CD4-positive, alpha-beta T cell treated with Interleukin-2 at 100 ng/mL for 4 hours (primary cell): ENCODE measurements around the gene IL12B.
"Not testable (repeated sequence)": the region's sequence is repeated elsewhere in the genome, so short reads cannot be mapped to it uniquely, and the experiment has no call there.

ENCODE experiments used
- DNase-seq: peaks from one replicate; pipeline ENCODE4 v3.0.0-alpha.2; 2020; ENCODE audit warnings: low spot score

The IL12B gene

DNA sequence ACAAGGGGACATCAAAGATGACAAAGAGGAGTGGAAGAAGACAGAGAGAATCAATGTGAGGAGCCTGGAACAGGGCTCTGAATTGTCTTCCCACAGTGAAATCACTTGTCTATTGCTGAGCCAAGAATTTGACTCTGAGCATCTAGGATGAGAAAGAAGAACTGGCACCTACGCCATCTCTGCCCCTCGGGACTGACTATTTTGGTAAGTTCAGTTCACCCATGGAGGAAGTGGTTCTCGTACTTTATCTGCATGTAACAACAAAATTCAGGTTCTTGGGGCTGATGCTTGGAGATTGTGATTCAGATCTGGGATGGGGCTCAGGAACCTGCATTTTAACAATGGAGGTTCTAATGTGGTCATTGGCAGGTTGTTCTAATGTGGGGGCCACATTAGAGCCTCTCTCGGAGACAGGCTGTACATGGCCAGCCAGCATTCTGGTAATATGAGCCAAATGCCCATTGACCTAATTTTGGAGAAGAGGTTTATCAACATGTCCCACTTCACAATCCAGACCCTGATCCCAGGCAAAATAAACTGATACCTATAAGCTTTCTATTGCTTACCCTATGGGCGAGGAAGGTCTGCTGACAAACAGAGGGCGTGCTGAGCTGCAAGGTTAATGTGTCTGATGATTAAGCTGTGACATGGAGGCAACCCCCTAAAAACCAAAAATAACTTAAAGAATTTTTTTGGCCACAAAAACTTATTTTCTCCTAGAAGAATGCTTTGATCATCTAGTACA is 2.7 kb upstream of the IL12B start:
- no peak for DNase-seq

DNA sequence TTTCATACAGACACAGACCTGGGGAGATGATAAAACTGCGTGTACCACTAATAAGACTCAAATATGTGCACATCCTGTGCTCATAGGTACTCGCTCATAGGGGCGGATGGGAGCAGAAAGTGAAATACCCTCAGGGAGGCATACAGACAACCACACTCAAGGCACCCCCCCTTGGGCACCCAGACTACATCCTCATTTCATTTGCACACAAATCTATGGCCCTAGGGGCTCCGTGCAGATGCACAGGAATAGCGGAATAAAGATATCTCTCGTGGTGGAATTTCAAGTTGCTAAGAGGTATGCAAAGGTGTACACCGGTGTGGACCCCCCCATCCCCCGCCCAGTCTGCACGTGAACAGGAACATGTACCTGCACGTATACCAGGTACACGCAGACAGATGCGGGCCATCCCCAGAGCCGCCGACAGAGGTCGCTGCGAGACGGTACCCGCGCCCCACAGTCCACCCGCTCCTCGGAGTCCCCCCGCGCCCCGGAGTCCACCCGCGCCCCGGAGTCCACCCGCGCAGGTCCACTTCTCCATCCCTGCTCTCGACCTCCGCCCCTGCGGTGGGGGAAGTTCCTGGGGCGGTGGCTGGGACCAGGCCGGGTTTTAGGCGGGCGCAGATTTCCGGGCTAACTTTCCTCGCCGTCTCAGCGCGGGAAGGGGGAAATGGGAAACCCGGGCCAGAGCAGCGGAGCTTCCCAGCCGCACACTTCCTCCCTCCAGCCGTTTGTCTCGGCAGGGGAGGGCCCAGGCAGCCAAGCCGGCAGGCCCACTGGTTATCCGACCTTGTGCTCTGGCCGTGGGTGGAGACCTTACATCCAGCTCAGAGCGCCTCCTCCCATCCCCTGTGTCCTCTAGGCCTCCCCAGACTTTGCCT is 1.0 kb upstream of the IL12B start:
- DNase-seq: peak; percentile 81

DNA sequence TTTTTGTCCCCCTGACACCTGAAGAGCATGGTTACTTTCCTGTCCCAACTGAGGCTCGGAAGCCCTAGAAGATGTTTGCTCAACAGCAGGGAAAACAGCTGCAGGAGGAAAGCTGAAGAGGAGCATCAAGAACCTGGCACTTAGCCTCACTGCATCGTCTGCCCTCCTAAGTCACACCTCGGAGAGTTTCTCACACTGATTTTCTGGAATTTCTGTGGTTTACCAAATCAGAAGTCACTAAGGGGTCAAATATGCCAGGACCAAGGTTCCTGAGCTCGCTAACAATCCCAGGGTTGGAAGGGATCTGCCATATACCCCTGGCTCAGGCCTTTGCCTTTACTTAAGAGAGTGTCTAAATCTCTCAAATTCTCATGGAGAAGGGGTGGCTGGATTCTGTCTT is 5.3 kb downstream of the IL12B start:
- no peak for DNase-seq

DNA sequence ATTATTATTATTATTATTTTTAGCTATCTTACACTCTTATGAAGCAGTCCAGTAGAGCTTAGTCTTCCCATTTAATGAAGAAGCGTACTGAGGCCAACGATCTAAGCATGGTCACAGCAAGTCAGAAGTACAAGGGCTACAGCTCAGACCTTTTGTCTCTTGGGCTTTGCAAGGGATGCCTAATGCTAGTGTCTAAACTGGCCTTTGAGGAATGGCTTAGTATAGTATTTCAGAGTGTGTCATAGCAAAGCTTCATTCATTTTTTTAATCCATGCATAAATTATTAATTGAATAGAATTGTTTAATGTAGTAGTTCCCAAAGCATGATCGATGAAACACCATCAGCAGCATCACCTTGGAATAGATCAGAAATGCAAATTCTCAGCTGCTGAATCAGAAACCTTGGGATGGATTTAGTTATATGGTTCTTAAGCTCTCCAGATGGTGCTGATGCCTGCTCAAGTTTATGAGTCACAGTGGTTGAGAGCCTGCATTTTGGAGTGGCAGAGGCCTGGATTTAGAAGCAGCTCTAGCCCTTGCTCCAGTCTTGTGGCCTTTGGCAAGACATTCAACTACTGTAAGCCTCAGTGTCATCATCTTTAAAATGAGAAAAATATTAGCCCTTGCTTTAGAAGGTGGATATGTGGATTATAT is 6.1 kb downstream of the IL12B start:
- no peak for DNase-seq

DNA sequence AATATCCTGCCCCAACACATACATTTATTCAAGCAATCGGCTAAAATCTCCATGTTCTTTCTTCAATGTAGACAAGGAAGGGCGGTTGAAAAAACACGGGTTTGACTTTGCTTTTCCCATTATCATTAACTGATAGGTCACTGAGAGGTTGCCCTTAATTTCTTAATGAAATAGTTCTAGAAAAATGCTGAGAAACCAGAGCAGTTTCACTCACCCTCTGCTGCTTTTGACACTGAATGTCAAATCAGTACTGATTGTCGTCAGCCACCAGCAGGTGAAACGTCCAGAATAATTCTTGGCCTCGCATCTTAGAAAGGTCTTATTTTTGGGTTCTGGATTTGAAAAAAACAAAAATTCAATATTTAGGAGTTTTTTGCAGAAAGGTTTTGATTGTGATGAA is 8.1 kb downstream of the IL12B start:
- no peak for DNase-seq

DNA sequence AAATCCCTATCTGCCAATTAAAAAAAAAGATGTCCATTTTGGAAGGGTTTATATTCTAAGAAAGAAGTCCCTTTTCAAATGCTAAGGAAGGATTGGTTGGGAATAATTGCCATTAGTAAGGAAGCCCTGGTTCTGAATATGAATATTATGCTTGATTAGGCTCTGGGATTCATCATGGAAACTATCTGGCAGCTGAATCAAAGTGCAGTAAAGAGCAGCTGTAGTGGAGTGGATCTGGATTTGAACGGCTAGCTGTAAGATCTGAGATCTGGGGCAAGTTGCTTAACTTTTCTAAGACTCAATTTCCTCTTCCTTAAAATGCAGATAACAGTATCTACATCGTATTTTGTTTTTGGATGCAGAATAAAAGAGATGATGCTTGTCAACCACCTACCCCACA is 10.5 kb downstream of the IL12B start:
- no peak for DNase-seq

DNA sequence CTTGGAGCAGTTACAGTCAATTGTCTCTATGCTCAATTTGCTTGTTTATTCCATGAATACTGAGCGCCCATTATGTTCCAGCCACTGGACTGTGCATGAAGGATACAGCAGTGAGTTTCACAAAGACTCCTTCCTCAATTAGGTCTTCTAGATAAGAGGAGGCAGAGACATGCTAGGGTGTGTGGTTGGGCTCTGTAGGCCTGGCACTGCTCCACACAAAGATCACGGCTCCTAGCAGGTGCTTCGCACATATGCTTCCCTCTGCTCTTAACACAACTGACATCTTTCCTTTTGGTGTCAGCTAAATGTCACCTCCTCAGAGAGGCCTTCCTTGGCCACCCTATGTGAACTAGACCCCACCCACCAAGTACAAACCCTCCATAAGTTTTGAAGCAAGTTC is 10.9 kb downstream of the IL12B start:
- DNase-seq: no peak

DNA sequence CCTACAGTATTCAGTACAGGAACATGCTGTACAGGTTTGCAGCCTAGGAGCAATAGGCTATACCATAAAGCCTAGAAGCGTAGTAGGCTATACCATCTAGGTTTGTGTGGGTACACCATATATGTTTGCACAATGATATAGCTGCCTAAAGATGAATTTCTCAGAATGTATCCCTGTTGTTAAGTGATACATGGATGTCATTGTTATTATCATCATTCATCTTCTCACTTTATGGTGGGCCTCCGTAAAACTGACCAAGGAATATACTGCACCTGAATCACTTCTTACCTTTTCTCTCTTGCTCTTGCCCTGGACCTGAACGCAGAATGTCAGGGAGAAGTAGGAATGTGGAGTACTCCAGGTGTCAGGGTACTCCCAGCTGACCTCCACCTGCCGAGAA is 11.8 kb downstream of the IL12B start:
- no peak for DNase-seq

DNA sequence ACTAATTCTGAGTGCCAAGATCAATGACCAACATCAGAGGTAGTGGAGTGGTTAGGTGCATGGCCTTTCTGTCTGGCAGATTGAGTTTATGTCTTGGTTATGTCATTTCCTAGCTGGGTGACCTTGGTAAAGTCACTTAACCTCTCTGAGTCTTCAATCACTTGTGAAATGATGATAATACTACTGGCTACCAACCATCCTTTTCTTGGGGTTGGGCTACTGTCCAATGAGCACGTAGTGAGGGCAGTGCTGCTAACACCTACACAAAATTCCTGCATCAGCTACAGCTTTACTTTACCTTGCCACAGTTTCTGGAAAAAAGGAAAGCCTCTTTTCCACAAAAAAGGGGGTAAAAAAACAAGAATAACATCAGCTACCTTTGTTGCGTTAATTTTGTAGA is 12.4 kb downstream of the IL12B start:
- DNase-seq: no peak

DNA sequence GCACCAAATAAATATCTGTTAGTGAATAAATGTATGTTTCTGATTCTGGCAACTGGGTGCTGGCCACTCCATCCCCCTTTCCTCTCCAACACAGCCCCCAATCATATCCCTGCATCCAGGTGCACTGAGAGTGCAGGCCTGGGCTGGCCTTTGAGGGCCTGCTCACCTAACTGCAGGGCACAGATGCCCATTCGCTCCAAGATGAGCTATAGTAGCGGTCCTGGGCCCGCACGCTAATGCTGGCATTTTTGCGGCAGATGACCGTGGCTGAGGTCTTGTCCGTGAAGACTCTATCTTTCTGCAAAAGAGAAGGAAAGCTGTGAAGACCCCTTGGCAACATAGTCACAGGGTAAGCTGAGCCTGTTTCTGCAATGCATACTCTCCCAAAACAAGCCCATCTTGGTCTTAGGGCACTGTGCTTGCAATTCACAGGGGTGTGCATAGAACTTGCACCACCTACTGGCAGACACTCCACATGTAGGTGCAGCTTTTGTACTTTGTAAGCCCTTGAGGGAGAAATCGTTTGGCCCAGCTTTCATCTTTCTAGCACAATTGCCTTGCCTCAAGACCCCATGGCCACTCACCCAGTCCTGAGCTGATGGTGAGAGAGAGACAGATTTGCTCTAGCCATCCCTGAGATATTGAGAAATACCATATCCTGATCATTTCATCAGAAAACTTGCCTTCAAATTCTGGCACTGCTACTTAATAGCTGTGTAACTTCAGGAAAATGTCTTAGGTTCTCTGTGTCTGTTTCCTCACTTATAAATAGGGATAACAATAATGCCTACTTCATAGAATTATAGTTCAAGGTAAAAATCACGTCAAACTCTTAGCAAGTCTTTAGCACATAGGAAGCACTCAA is 13.5 kb downstream of the IL12B start:
- peak; percentile 41 for DNase-seq

DNA sequence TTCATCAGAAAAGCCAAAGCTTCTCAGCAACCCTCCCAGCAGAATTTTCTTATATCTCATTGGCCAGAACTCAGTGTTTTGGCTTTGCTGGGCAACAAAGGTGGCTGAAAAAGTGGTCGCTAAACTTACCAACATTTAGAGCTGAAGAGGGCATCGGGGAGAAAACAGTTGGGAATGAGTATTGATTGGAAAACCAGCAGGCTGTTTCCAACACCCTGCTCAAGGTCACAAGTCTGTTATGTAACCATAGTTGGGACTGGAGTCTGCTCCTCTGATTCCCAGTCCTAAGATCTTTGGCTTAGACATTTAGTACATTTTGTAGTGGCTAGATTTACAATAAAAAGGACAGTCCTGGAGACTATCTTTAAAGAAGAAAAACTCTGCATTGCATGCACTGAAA is 17.1 kb downstream of the IL12B start:
- DNase-seq: no peak

DNA sequence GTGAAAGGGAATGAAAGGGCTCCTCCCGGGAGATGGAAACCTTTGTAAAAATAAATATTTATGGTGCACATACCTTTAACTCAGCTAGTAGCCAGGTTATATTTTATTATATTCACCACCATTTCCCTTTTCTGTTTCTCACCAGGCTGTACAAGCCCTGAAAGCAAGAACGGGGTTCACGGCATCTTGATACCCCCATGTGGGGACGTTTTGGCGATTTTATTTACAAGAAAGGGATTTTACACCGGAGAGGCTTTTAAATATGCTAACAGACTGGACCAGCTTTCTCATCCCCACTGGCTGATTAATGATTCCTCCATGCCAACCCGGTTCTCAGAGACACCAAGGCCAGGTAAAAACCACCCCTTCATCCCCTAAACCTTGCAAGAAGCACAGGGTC is 19.2 kb downstream of the IL12B start:
- no peak for DNase-seq

DNA sequence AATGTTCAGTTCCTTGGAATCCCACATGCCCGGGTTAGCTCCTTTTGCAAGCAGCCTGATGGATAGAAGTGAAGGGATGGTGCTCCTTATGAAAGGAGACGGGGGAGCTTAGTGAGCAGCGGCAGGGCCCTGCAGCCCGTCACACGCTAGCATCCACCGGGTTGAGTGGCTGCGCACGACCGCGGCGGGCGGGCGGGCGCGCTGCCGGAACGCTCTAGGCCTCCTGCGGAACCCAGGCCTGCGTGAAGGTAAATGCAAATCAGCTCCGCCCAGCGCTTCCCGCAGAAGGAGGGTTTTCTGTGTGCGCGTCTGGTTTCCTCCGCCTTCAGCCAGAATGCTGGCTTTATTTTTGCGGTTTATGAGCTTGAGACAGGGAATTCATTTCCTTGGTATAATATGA is 19.8 kb downstream of the IL12B start:
- peak; percentile 6 for DNase-seq

DNA sequence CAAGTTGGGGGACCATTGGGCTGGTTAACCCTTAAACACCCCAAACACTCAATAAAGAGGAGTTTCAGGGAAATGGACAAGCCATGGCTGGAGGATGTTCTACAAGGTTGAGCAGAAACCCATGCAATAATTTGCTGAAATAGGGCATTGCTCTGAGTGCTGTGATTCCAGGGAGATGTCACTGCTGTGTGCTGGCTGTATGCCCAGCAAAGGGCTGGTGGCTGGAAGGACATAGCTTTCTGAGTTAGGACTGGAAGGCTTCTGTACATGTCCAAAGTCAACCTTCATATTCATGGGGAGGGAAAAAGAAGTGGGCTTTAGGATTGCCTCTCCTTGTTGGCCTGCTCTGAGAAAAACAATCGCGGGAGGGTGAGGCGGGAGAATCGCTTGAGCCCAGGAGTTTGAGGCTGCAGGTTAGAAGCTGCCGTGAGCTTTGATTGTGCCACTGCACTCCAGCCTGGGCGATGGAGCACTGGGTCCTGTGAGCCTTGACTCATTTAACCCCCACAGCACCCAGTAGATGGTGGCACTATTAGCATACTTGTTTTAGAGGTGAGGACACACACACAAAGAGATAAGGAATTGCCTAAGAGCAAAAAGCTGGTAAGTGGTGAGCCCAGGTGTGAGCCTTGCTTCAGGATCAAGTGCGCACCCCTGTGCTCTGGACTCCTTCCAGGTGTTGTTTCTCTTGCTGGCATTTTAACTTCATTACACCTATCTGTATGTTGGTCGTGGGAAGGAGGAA is 20.4 kb downstream of the IL12B start:
- DNase-seq: no peak

DNA sequence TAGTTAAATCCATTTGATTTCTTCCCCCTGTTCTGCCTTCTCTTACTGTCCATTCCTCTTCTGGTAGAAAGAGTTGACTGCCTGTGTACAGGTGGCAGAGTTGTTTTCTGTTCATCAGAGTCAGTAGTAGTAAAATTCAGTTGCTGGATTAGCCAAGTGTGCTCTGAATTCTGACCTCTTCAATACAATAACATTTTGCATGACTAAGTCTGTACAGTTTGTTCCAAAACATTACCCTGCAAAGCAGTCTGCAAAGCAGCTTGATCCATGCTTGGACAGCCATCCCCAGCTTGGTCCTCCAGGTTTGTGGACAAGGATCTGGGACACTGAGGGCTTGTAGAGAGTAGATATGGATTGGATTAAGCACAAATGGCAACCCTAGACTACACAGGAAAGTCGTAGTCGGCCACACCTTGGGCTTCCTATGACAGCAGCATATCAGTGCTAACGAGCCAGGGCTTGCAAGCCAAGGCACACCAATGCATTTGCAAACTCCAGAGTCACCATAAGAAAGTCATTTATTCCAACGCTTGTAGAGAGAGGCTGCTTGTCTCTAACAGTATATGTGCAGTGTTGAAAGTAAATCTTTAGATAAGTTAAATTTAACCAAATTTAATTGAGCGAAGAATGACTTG is 25.2 kb downstream of the IL12B start:
- DNase-seq: no peak

DNA sequence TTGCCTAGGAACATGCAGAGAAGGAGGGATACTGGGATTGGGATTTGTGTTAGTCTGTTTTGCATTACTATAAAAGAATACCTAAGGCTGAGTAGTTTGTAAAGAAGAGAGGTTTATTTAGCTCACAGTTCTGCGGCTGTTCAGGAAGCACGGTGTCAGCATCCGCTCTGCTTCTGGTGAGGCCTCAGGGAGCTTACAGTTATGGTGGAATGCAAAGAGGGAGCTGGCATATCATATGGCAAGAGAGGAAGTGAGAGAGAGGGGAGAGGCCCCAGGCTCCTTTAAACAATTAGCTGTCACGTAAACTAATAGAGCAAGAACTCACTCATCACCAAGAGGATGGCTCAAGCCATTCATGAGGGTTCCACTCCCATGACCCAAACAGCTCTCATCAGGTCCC is 27.0 kb downstream of the IL12B start:
- DNase-seq: no peak

DNA sequence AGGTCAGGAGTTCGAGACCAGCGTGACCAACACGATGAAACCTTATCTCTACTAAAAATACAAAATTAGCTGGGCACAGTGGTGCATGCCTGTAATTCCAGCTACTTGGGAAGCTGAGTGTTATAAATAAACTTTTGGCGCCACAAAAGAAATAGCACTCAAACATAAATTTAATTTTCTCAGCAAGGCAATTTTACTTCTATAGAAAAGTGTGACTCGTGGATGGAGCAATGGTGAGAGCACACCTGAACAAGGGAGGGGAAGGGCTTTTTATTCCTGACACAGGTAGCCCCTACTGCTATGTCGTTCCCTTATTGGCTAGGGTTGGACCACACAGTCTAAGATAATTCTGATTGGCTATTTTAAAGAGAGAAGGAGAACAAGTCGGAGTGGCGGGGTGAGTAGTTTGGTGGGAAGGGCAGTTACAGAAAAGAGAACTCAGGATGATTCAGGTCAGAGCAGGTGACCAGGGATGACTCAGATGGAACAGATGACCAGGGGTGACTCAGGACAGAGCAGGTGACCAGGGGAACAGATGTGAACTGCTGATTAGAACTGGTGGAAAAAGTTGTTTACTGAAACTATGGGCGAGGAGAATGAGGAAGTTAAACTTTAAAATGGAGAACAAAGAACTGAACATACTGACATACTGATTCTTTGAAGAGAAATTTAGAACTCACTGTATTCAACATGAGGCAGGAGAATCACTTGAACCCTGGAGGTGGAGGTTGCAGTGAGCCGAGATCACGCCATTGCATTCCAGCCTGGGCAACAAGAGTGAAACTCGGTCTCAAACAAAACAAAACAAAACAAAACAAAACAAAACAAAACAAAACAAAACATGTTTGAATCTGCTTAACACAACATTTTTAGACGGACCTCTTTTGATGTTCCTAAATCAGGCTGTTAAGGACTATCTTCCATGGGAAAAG is 28.1 kb downstream of the IL12B start:
- DNase-seq: not testable (repeated sequence)

DNA sequence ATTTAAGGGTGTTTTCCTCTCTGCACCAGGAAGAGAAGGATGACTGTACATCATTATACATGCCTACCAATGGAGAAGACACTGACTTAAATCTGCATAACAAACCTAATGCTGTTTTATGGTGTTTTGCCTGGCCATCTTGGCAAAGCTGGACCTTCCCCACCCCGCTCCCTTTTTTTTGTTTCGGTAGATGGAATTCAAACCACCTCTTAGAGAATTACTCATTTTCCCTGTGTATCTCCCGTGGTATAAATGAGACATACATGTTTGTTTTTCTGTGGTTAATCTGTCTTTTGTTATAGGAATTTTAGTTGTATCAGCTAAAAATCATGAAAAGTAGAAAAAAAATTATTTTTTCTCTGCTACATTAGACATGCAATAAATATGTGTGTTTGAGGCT is 28.8 kb downstream of the IL12B start:
- no peak for DNase-seq

DNA sequence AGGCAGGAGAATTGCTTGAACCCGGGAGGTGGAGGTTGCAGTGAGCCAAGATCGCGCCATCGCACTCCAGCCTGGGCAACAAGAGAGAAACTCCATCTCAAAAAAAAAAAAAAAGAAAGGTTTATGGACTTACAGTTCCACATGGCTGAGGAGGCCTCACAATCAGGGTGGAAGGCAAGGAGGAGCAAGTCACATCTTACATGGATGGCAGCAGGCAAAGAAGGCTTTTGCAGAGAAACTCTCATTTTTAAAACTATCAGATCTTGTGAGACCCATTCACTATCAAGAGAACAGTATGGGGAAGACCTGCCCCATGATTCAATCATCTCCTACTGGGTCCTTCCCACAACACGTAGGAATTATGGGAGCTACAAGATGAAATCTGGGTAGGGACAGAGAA is 33.0 kb downstream of the IL12B start:
- not testable (repeated sequence) for DNase-seq

DNA sequence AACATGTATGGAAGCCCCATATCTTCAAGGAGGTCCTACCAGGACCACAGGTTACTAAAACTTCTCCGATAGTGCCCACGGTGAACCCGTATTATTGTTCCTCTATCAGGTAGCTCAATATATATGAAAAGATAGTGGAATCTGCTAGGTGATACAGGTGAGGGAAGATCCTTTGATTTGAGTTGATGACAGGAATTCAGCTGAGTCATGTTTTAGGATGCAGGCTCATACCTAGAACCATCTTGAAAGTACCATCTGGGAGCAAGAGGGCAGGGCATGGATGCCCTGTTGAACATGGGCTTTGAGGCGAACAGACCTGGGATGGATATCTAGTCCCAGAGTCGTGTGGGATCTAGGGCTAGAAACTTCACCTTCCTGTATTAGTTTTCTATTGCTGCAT is 35.4 kb downstream of the IL12B start:
- DNase-seq: no peak
